GM12878 (cell line): ENCODE measurements around the gene C16orf74. TPM values are rescaled to one million over a fixed set of nuclear protein-coding genes. Genes with fewer than 3 reads are reported as not detected.
A peak's percentile ranks its signal among the peaks of the same experiment; 100 is the strongest.

Source experiments
- ATAC-seq: fragments of 200-7000 bp; cut with Tn5 transposase; 3 replicates; pipeline ENCODE4 v1.9.1; 2020; ENCODE audit warnings: mild to moderate bottlenecking, moderate library complexity
- BruUV-seq: library from RNA; stranded (reverse); fragments of 400-500 nt; replicated peaks from 2 replicates; lab custom pipeline; 2021; lab: Mats Ljungman, UMichigan
- CTCF ChIA-PET: fragments of 300-600 bp; sonication (Branson Sonifier 250); formaldehyde crosslinking; extraction: SDS; loops from one replicate; lab custom pipeline; 2021; ENCODE audit warnings: inconsistent platforms; lab: Yijun Ruan, JAX
- POLR2A ChIA-PET: fragments of 350-600 bp; formaldehyde crosslinking; extraction: SDS; loops from one replicate; lab custom pipeline; 2021; ENCODE audit warnings: inconsistent platforms; lab: Charles Lee
- RAD21 ChIA-PET: fragments of 300-600 bp; sonication (Branson Sonifier 250); formaldehyde crosslinking; loops from one replicate; lab custom pipeline; 2023; ENCODE audit warnings: antibody characterized with exemption; ENCODE audit not compliant: unreplicated experiment; lab: Charles Lee
- SMC1A ChIA-PET: fragments of 300-600 bp; sonication (Branson Sonifier 250); formaldehyde crosslinking; loops from one replicate; lab custom pipeline; 2023; ENCODE audit not compliant: unreplicated experiment, uncharacterized antibody; lab: Charles Lee
- DNase-seq: peaks from one replicate; pipeline ENCODE4 v3.0.0-alpha.2; 2011; ENCODE audit warnings: low read depth, low spot score
- FAIRE-seq: peaks from 3 replicates; lab custom pipeline; 2011; peaks lifted over from hg19 to GRCh38; lab: Jason Lieb, UNC
- H2AFZ ChIP-seq: 2 replicates; pipeline ENCODE4 v1.6.0; 2011; ENCODE audit warnings: low read depth, low read length, control low read depth; ENCODE audit not compliant: control insufficient read depth
- H3K27ac ChIP-seq: 2 replicates; pipeline ENCODE4 v1.5.1; 2011; ENCODE audit warnings: control low read depth; ENCODE audit not compliant: control insufficient read depth, insufficient read depth
- H3K27me3 ChIP-seq, 2 experiments: replicated peaks in 1 of 2; 2 replicates each; pipeline versions ENCODE4 v1.6.0 to v1.6.1; 2011; ENCODE audit warnings: low read length in 1 of 2; ENCODE audit not compliant: control insufficient read depth in 2 of 2, insufficient read depth in 2 of 2
- H3K36me3 ChIP-seq, 2 experiments: 2 replicates each; pipeline ENCODE4 v1.5.1; 2011; ENCODE audit warnings: low read length in 1 of 2; ENCODE audit not compliant: control insufficient read depth in 2 of 2, insufficient read depth in 2 of 2
- H3K4me1 ChIP-seq: 2 replicates; pipeline ENCODE4 v1.6.1; 2011; ENCODE audit warnings: mild to moderate bottlenecking, low read length, moderate library complexity, mixed read lengths; ENCODE audit not compliant: control insufficient read depth, insufficient read depth
- H3K4me2 ChIP-seq: 2 replicates; pipeline ENCODE4 v1.6.0; 2011; ENCODE audit warnings: control low read depth; ENCODE audit not compliant: control insufficient read depth, insufficient read depth
- H3K4me3 ChIP-seq: fragments of 200-600 bp; sonication (generic); 2 replicates; pipeline ENCODE4 v1.5.1; 2016
- H3K79me2 ChIP-seq: 2 replicates; pipeline ENCODE4 v1.6.0; 2011; ENCODE audit warnings: low read length; ENCODE audit not compliant: control insufficient read depth, insufficient read depth
- H3K9ac ChIP-seq: 2 replicates; pipeline ENCODE4 v1.8.0; 2011; ENCODE audit warnings: low read length, control low read depth, mixed read lengths; ENCODE audit not compliant: control insufficient read depth, insufficient read depth
- H3K9me3 ChIP-seq: replicated peaks from 3 replicates; pipeline ENCODE4 v1.5.1; 2011; ENCODE audit warnings: mild to moderate bottlenecking, low read length; ENCODE audit not compliant: control insufficient read depth, insufficient read depth
- H4K20me1 ChIP-seq: 2 replicates; pipeline ENCODE4 v1.6.0; 2011; ENCODE audit not compliant: control insufficient read depth, insufficient read depth
- ATF7 ChIP-seq: fragments of 450-650 bp; IDR thresholded peaks from 2 replicates; pipeline ENCODE4 v1.6.1; 2016; ENCODE audit warnings: low read depth, mild to moderate bottlenecking
- BACH1 ChIP-seq: fragments of 450-650 bp; IDR thresholded peaks from 2 replicates; pipeline ENCODE4 v1.6.1; 2017; ENCODE audit warnings: mild to moderate bottlenecking, borderline replicate concordance
- HDAC6 ChIP-seq: fragments of 200-600 bp; sonication (generic); IDR thresholded peaks from one replicate; pipeline ENCODE4 v1.8.0; 2017; ENCODE audit warnings: antibody characterized with exemption; ENCODE audit not compliant: unreplicated experiment
- MEF2A ChIP-seq: IDR thresholded peaks from 2 replicates; pipeline ENCODE4 v1.6.1; 2011; ENCODE audit warnings: low read depth, mild to moderate bottlenecking, low read length, moderate library complexity; ENCODE audit not compliant: insufficient read depth
- NFIC ChIP-seq: IDR thresholded peaks from 2 replicates; pipeline ENCODE4 v1.6.1; 2012; ENCODE audit warnings: low read depth, mild to moderate bottlenecking, inconsistent platforms, low read length, moderate library complexity
- PML ChIP-seq: IDR thresholded peaks from 2 replicates; pipeline ENCODE4 v1.6.1; 2012; ENCODE audit warnings: low read length, inconsistent platforms
- POLR2A ChIP-seq: IDR thresholded peaks from 2 replicates; pipeline ENCODE4 v1.6.1; 2011; ENCODE audit warnings: low read depth, mild to moderate bottlenecking, low read length
- POLR2AphosphoS5 ChIP-seq: IDR thresholded peaks from 2 replicates; pipeline ENCODE4 v1.6.1; 2011; ENCODE audit warnings: mild to moderate bottlenecking, low read length, inconsistent platforms
- SMAD1 ChIP-seq: fragments of 450-650 bp; IDR thresholded peaks from 2 replicates; pipeline ENCODE4 v1.6.1; 2018; ENCODE audit warnings: mild to moderate bottlenecking, low read depth; ENCODE audit not compliant: partially characterized antibody
- TBL1XR1 ChIP-seq: IDR thresholded peaks from 2 replicates; pipeline ENCODE4 v1.6.1; 2012; ENCODE audit warnings: low read depth, low read length, improper control_type of control experiment
- WRNIP1 ChIP-seq: IDR thresholded peaks from 2 replicates; pipeline ENCODE4 v1.6.1; 2011; ENCODE audit warnings: low read depth, low read length, improper control_type of control experiment, borderline replicate concordance
- ZBED1 ChIP-seq: IDR thresholded peaks from 2 replicates; pipeline ENCODE4 v1.6.1; 2016; ENCODE audit warnings: borderline replicate concordance
- ZNF207 ChIP-seq: fragments of 450-650 bp; IDR thresholded peaks from 2 replicates; pipeline ENCODE4 v1.6.1; 2014; ENCODE audit warnings: antibody characterized with exemption, mild to moderate bottlenecking, borderline replicate concordance
- ZNF217 ChIP-seq: fragments of 450-650 bp; IDR thresholded peaks from 2 replicates; pipeline ENCODE4 v1.6.1; 2017; ENCODE audit warnings: antibody characterized with exemption, mild to moderate bottlenecking
- ZNF24 ChIP-seq: fragments of 450-650 bp; IDR thresholded peaks from 2 replicates; pipeline ENCODE4 v1.6.1; 2017; ENCODE audit warnings: antibody characterized with exemption, mild to moderate bottlenecking
- WGBS: methylation state at CpG from one replicate; pipeline ENCODE4 v1.1.6; 2016; ENCODE audit warnings: low lambda C conversion rate; ENCODE audit not compliant: insufficient replicate concordance, insufficient coverage; ENCODE audit errors: missing lambda C conversion rate; 5-methylcytosine and 5-hydroxymethylcytosine counted together
- in situ Hi-C: fragments of 300-500 bp; cut with MboI; formaldehyde crosslinking; loops from 9 replicates; pipeline ENCODE4 v1.14.3; 2018; ENCODE audit warnings: mixed read lengths
- intact Hi-C: fragments of 100-400 bp; cut with micrococcal nuclease; formaldehyde crosslinking; loops from one replicate; pipeline ENCODE4 v1.14.2; 2022; ENCODE audit not compliant: unreplicated experiment
- polyA plus RNA-seq, 11 experiments: library from polyadenylated mRNA; depleted of rRNA in 4 of 11; unstranded in 6 of 11; stranded (reverse) in 5 of 11; fragments of >200 nt; fragmentation: Nextera tagmentation in 4 of 11; fragmentation: Illumina TruSeq in 1 of 11; extraction: Ambion mirVana in 4 of 11; extraction: Trizol in 1 of 11; gene quantifications; 1 replicate in 1 of 11; 2 replicates in 10 of 11; pipeline versions ENCODE4 v1.2.1 to v1.2.3, GENCODE V29; 2011 to 2016; ENCODE audit warnings: inconsistent platforms in 2 of 11, missing spikeins in 2 of 11, low read depth in 1 of 11
- total RNA-seq, 4 experiments: library from RNA; depleted of rRNA in 3 of 4; stranded (reverse); fragments of >200 nt in 3 of 4; fragmentation: Illumina TruSeq in 1 of 4; extraction: Trizol in 1 of 4; gene quantifications; 2 replicates each; pipeline versions ENCODE4 v1.2.1 to v1.2.3, GENCODE V29; 2013 to 2021
- TF ChIP-seq, protein P1 (sequence below): fragments of 450-650 bp; IDR thresholded peaks from 2 replicates; pipeline ENCODE4 v1.6.1; 2016; ENCODE audit warnings: mild to moderate bottlenecking
- TF ChIP-seq, protein P2 (sequence below): fragments of 450-650 bp; formaldehyde crosslinking; IDR thresholded peaks from 2 replicates; pipeline ENCODE4 v1.5.0; 2022; ENCODE audit warnings: mild to moderate bottlenecking, missing genetic modification characterization
- TF ChIP-seq, protein P3 (sequence below): IDR thresholded peaks from 2 replicates; pipeline ENCODE4 v1.6.1; 2012; ENCODE audit warnings: low read depth, low read length, improper control_type of control experiment

The C16orf74 gene
- total and polyA plus RNA-seq, 10 of the 15 experiments (the other 5 are each of a cell fraction or from before 2014, with no cell fraction given): 0.23 to 20.1 (median 6.8) TPM

DNA sequence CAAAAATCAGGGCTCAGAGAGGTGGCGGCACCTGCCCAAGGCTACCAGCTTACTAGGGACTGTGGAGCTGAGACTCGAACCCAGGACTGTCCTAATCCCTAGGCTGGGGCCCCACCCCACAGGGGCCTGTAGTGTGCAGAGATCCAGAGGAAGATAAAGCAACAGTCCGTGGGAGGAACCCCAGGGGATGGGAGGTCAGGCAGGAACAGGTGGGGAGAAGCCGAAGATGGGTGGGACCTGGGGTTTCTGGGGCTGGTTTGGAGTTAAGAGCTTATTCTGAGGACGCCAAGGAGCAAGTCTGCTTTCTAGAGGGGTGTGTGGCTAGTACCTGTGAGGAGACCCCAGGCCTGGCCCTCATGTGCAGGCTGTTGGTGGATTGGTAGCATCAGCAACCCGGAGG is 14.9 kb downstream of the C16orf74 start:
- Histone ChIP-seq H3K9ac (no peak overlapping the region), H3K36me3 (no peaks in the 10 kb centered on the region), H3K27me3 (no peaks in the 10 kb centered on the region), H3K9me3 (no peaks in the 10 kb centered on the region; the same call in 2 of the 3 replicates), H3K4me2 (peak overlapping the region; percentile 34; the same call in 1 of the 2 replicates), H3K4me3 (no peak overlapping the region), H2AFZ (no peak overlapping the region), H3K4me1 (peaks cover 15% of the 10 kb centered on the region), H3K27ac (no peak overlapping the region), H3K79me2 (no peaks in the 10 kb centered on the region), H4K20me1 (no peaks in the 10 kb centered on the region; the same call in 1 of the 2 replicates)
- CTCF ChIA-PET: interaction anchor here (0.7 to 2.6 kb wide), 3 partner anchors 13 to 50 kb away, joined by 3 to 9 read pairs (median 4); no protein-coding TSS in a partner anchor
- 56% methylated on average over 6 of the region's 6 CpGs for WGBS
- intact Hi-C loops: loop anchor here (2.0 kb wide), 1 partner anchor 21 kb away; no protein-coding TSS in a partner anchor
- FAIRE-seq: no peak
- DNase-seq: no peak
- in situ Hi-C loops: no loop called here
- no peak for ATAC-seq
- RAD21 ChIA-PET: interaction anchor here (1.2 to 1.3 kb wide), 2 partner anchors 17 to 19 kb away, joined by 3 to 4 read pairs; no protein-coding TSS in a partner anchor
- SMC1A ChIA-PET: interaction anchor here (0.5 to 0.9 kb wide), 3 partner anchors 18 to 36 kb away, joined by 3 read pairs; no protein-coding TSS in a partner anchor
- POLR2A ChIA-PET: no interaction called here
- no TSS peak for BruUV-seq
- TF ChIP-seq NFIC (no peak), HDAC6 (no peak), MEF2A (no peak), BACH1 (no peak), ATF7 (no peak), SMAD1 (no peak), WRNIP1 (no peak), PML (no peak), POLR2AphosphoS5 (no peak), TBL1XR1 (no peak), POLR2A (no peak), ZNF24 (no peak), ZNF217 (no peak), ZNF207 (no peak), ZBED1 (no peak)
- TF ChIP-seq, protein P1, sequence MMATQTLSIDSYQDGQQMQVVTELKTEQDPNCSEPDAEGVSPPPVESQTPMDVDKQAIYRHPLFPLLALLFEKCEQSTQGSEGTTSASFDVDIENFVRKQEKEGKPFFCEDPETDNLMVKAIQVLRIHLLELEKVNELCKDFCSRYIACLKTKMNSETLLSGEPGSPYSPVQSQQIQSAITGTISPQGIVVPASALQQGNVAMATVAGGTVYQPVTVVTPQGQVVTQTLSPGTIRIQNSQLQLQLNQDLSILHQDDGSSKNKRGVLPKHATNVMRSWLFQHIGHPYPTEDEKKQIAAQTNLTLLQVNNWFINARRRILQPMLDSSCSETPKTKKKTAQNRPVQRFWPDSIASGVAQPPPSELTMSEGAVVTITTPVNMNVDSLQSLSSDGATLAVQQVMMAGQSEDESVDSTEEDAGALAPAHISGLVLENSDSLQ: no peak
- TF ChIP-seq, protein P2, sequence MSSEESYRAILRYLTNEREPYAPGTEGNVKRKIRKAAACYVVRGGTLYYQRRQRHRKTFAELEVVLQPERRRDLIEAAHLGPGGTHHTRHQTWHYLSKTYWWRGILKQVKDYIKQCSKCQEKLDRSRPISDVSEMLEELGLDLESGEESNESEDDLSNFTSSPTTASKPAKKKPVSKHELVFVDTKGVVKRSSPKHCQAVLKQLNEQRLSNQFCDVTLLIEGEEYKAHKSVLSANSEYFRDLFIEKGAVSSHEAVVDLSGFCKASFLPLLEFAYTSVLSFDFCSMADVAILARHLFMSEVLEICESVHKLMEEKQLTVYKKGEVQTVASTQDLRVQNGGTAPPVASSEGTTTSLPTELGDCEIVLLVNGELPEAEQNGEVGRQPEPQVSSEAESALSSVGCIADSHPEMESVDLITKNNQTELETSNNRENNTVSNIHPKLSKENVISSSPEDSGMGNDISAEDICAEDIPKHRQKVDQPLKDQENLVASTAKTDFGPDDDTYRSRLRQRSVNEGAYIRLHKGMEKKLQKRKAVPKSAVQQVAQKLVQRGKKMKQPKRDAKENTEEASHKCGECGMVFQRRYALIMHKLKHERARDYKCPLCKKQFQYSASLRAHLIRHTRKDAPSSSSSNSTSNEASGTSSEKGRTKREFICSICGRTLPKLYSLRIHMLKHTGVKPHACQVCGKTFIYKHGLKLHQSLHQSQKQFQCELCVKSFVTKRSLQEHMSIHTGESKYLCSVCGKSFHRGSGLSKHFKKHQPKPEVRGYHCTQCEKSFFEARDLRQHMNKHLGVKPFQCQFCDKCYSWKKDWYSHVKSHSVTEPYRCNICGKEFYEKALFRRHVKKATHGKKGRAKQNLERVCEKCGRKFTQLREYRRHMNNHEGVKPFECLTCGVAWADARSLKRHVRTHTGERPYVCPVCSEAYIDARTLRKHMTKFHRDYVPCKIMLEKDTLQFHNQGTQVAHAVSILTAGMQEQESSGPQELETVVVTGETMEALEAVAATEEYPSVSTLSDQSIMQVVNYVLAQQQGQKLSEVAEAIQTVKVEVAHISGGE: no peak
- TF ChIP-seq, protein P3, sequence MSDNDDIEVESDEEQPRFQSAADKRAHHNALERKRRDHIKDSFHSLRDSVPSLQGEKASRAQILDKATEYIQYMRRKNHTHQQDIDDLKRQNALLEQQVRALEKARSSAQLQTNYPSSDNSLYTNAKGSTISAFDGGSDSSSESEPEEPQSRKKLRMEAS: no peak
